Hindlimb muscle (tissue), 1 donor: ENCODE measurements around the gene ATIC. TPM values are rescaled to one million over a fixed set of nuclear protein-coding genes. Genes with fewer than 3 reads are reported as not detected.

Source experiments
- DNase-seq: peaks from one replicate; pipeline ENCODE4 v3.0.0-alpha.2; 2013
- polyA plus RNA-seq: library from polyadenylated mRNA; unstranded; fragments of 120-200 nt; gene quantifications from one replicate; pipeline ENCODE4 v1.2.1, GENCODE V29; 2013; ENCODE audit not compliant: insufficient read length

The ATIC gene
- polyA plus RNA-seq, 1 donor, result 50.8 TPM

- DNase-seq, result no peak
Measured at GRCh38 chr2:215377283-215377682, 65.4 kb downstream of the ATIC start.

DNA sequence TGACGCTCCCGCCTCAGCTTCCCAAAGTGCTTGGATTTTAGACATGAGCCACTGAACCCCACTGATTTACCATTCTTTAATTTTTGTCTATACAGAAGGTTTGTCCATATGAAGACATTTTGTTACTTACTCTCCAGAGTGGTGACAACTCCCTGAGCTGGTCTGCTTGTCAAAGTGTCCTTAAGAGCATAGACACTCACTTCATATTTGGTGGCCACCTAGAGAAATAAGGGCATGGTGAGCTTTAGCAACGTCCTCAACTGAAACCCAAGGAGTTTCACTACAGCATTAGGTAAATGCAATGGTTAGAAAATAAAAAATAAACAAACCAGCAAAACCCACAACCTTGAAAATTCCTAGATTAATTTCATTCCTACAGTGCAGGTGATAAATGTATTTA, 66.2 kb downstream of the ATIC start:
- DNase-seq, result no peak

GRCh38 chr2:215379039-215379438, 67.2 kb downstream of the ATIC start:
- no peak for DNase-seq

DNA sequence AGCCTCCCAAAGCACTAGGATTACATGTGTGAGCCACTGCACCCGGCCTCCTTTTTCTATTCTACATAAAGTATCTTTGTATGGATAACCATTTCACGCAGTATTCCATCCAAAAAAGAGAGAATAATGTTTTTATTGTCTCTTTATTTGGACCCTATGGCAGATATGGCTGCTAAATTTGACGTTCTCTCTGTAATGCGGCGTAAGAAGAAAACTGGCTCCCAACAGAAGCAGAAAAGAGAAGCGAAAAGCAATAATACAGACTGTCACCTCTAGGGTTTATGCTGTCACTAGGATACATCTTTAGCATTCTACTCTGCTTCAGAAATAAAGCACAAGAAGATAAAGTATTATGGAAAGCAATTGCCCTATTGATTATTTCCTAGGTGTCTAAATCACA, 68.1 kb downstream of the ATIC start:
- no peak for DNase-seq

- no peak for DNase-seq
Measured at GRCh38 chr2:215380699-215381098, 68.8 kb downstream of the ATIC start.

- DNase-seq, result no peak
Measured at GRCh38 chr2:215382011-215382410, 70.2 kb downstream of the ATIC start.

DNA sequence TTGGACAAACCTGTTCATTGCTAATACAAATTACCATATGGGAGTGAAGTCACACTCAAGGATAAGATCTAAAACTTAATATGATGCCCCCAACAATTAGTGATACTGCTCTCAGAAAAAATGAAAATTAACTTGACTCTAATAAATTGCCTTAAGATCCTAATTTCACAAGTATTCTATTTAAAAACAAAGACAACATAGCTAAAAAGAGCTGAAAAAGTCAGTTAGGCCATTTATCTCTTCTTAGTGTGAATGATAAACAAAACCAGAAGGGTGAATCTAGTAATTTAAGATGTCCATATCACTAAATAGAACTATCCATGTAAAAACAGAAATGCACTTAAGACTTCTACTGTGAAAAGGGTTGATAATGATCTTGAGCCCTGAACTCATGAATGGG, 70.6 kb downstream of the ATIC start:
- DNase-seq, result no peak

GRCh38 chr2:215383652-215384279, 71.9 kb downstream of the ATIC start:
- DNase-seq, result no peak

DNA sequence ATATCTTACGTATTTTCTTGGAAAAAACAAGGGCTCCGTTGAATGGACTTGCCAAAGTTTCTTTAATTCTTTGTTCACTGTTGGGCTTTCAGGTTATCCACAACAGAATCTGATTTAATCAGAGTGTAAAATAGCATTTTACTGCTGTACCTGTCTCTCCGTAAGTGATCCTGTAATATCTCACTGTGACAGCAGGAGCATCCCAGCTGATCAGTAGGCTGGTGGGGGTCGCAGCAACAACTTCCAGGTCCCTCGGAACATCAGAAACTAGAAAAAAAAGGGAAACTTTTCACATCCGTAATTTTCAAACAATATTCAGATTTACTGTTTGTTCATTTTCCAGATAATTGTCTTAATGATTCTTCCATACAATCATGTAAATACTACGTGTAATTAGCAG, 72.9 kb downstream of the ATIC start:
- DNase-seq, result no peak

DNA sequence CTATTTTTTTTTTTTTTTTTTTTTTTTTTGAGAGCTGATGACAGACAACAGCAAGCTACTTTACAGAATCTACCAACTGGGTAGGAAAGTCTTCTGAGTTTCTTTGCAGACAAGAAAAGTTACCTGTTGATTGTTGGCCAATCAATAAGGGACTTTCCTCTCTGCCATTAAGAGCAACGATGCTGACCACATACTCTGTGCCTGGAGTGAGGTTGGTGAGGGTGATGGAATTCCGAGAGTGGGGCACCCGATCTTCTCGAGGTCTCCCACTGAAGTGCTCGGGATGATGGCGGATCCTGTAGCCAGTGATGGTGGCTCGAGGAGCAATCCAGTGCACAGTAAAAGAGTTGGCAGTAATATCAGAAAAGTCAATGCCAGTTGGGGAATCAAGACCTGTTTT, 74.7 kb downstream of the ATIC start:
- no peak for DNase-seq

DNA sequence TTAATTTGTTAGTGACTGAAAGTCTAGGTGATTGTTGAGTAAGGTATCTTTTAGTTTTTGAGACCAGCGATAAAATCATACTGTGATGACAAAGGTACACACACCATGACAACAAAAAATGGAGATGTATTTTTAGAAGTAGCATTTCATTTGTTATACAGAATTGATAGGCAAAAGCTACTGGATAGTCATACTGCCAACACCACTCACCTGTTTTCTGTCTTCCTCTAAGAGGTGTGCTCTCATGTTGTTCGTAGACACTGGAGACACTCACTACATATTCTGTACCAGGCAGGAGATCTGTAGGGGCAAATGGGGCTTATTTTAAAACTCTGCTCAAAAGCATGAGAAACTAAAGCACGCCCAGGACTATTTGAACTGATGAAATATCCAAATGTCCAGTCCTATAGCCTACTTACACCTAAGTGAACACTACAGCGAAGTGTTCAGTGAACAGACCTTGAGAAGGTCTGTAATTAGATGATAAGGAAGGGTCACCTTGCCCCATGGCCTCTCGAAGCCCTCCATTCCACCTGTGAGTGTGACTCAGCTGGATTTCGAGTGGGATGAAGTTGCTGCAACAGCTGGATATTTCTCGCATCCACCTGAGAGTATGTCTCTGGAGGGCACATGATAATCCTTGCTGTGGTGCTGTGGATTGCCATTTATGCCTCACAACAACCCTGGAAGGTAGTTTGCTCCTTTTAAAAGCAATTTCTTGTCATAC, 76.3 kb downstream of the ATIC start:
- DNase-seq, result no peak

DNA sequence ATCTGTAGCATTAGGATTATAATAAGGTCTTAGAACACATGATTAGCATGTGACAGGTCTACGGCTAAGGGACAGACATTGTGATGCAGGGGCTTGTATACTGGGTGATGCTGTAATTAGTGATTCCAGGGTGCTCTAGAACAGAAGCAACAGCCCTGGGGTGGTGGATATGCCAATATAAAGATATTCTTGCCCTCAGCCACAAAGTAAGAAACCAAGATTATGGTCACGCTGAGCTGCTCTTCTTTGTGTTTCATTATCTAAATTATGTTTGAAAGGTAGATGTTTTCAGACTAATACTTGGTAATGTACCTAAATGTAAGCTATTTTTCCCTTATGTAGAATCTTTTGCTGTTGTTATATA, 78.7 kb downstream of the ATIC start:
- no peak for DNase-seq

DNA sequence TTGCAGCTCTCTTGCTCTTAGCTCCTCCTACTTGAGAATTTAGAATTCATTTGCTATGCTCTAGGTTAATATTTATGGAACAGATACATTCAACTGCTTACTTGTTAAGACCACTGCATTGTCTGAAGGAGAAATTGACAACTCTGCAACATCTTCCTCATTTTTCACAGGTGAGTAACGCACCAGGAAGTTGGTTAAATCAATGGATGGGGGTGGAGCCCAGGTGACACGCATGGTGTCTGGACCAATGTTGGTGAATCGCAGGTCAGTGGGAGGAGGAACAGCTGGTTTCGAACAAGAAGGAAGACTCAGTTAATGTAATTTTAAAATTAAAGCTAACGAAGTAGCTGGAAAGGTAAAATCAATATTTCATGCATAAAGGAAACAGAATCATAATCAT, 79.7 kb downstream of the ATIC start:
- DNase-seq, result no peak

- no peak for DNase-seq
Measured at GRCh38 chr2:215392164-215392563, 80.3 kb downstream of the ATIC start.

DNA sequence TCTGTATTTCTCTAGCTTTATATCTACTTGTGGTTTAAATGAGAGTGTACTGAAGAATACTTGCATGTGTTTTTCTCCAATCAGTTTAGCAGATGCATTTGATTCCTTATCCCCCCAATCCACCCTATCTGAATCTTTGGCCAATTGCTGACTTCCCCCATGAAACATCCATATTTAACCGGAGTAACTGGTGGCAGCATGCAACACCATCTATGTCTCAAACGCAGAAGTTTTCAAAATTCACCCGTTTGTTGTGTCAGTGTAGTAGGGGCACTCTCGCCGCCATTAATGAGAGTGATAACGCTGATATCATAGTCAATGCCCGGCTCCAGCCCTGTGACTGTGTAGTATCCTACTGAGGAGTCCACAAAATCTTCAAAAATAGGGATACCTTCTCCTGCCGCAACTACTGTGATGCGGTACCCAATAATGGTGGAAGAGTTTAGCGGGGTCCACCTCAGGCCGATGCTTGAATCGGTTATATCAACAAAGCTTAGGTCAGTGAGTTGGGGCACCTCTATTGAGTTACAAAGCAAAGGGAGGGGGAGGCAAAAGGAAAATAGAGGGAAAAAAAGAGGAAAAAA, 80.9 kb downstream of the ATIC start:
- DNase-seq, result no peak

GRCh38 chr2:215394102-215394805, 82.4 kb downstream of the ATIC start:
- DNase-seq, result no peak

- DNase-seq, result no peak
Measured at GRCh38 chr2:215395687-215396460, 84.0 kb downstream of the ATIC start.

- no peak for DNase-seq
Measured at GRCh38 chr2:215396595-215397313, 84.9 kb downstream of the ATIC start.

- DNase-seq, result no peak
Measured at GRCh38 chr2:215397632-215398341, 85.9 kb downstream of the ATIC start.

DNA sequence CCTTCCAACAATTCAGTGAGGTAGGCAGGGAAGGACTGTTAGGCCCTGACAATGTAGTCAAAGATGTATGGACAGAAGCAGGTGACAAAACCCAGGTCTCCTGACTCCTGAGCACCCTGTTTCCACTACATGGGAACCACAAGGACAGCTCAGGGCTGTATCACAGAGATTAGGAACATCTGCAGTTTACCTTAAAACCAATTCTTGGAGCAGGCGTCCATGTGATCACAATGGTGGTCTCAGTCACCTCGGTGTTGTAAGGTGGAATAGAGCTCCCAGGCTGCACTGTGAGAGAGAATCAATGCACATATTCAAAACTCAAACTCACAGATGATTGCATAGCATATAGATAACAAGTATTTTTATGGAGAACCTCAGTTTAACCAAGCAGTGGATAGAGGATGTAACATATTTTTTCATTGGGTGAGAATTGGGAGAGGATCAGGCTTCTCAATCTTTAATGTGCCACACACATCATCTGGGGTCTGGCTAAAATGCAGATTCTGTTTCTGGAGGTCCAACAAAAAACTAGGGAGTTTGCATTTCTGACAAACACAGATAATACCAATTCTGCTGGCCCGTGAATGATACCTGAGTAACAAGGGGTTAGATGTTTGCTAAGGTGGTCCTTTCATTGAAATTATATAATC, 87.3 kb downstream of the ATIC start:
- no peak for DNase-seq
